Activated effector memory CD4-positive, alpha-beta T cell treated with Interleukin-2 at 50 U/mL for 16 hours (primary cell): ENCODE measurements around the gene FGD5.
A peak's percentile ranks its signal among the peaks of the same experiment; 100 is the strongest.
"Not testable (repeated sequence)": the region's sequence is repeated elsewhere in the genome, so short reads cannot be mapped to it uniquely, and the experiment has no call there.

Experiments used
- DNase-seq: peaks from one replicate; pipeline ENCODE4 v3.0.0-alpha.2; 2020

Gene FGD5

DNA sequence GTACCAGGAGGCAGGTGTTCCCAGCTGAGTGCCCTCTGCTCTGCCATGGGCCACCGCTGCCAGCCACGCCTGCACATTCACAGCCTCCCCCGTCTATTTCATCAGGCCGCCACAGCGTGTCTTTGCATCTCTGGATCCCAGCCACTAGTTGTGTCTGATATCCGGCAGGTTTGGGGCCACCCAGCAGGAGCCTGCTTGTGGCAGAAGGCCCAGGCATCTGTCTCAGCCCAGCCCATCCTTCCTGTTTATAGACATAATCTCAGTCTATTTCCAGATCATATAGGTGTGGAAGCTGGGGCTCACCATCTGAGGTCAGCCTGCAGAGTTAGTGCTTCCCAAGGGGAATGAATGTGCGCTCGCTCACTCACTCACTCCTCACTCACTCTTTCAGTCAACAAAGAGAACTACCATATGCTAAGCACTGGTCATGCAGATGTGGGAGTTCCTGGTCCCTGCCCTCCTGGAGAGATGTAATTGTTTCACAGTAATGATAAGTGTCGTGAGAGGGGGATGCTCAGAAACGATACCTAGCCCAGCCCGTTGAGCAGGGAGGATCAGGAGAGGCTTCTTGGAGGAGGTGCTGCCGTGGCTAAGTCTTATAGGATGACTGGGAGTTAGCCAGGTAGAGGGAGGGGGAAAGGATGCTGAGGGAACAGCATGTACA is 60.6 kb downstream of the FGD5 start:
- DNase-seq = peak; percentile 53

DNA sequence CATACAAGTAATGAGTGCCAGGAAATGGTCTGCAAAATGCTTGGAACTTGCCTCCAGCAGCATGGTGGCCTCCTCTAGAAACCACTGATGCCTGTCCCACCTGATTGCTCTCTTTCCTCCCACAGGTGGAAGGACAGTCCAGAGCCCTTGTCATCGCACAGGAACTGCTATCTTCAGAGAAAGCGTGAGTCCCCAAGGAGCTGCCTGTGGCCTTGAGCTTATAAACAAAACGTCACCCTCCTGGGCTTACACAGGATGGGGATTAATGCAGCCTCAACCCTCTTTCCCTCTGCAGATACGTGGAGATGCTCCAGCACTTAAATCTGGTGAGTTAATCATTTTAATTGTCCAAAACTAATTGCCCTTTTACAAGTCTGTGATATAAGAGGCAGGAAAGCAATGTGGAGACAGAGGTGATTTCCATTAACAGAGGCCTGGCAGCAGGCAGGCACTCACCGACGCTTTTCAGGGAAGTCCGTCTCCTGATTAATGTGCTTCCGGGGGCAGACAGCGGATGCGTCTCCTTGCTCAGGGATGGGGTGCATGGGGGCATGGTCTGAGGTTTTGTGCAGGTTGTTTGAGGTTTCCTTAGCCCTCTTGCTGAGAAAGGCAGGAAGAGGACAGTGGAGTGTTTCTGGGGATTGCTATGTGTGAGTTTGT is 61.8 kb downstream of the FGD5 start:
- no peak for DNase-seq

DNA sequence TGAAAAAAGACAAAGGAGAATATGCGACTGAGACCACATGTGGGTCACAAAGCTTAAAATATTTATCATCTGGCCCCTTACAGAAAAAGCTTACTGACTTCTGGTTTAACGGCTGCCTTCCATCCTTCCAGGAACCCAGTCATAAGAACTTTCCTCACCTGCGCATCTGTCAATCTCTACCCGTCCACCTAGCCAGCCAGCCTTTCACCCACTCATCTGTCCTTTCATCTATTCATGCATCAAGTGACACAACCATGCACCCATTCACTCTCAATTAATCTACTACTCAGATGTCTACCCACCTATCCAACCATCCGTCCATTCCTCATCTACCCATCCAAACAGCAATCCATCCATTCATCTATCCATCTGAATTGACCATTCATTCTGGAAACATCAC is 64.5 kb downstream of the FGD5 start:
- DNase-seq = no peak

- peak; percentile 47 for DNase-seq
Measured at GRCh38 chr3:14884665-14885064, 65.9 kb downstream of the FGD5 start.

GRCh38 chr3:14885307-14885706 is 66.5 kb downstream of the FGD5 start:
- peak; percentile 34 for DNase-seq

- no peak for DNase-seq
Measured at GRCh38 chr3:14886101-14886500, 67.3 kb downstream of the FGD5 start.

DNA sequence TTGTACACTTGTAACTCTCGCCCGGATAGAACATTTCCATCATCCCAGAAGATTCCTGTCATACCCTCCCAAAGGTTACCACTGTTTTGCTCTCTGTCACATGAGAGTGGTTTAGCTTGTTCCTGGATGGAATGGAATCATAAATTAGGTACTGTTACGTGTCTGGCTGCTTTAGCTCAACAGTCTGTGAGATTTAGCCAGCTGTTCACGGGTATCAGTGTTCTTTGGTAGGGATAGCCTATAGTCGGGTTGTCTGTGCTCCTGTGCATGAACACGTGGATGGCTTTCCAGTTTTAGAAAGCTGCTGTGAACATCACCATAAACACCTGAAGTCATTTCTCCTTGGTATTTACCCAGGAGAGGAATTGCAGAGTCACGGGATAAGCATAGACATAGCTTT is 70.4 kb downstream of the FGD5 start:
- DNase-seq = no peak

DNA sequence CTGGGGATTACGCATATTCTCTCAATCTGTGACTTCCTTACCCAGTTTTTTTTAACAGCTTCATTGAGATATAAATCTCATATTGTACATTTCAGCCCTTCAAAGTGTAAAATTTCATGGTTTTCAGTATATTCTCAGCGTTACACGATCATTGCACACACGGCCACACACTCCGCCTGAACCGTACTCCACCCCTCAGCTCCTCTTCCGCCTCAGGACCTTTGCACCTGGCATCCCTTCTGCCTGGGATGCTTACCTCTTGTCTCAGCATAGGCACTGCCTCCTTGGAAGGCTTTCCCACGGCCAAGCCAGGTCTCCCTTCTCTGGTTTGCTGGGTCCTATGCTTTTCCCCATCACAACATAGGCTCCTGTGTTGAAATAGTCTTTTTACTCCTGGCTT is 71.2 kb downstream of the FGD5 start:
- DNase-seq = no peak

- peak; percentile 22 for DNase-seq
Measured at GRCh38 chr3:14890476-14890875, 71.7 kb downstream of the FGD5 start.

DNA sequence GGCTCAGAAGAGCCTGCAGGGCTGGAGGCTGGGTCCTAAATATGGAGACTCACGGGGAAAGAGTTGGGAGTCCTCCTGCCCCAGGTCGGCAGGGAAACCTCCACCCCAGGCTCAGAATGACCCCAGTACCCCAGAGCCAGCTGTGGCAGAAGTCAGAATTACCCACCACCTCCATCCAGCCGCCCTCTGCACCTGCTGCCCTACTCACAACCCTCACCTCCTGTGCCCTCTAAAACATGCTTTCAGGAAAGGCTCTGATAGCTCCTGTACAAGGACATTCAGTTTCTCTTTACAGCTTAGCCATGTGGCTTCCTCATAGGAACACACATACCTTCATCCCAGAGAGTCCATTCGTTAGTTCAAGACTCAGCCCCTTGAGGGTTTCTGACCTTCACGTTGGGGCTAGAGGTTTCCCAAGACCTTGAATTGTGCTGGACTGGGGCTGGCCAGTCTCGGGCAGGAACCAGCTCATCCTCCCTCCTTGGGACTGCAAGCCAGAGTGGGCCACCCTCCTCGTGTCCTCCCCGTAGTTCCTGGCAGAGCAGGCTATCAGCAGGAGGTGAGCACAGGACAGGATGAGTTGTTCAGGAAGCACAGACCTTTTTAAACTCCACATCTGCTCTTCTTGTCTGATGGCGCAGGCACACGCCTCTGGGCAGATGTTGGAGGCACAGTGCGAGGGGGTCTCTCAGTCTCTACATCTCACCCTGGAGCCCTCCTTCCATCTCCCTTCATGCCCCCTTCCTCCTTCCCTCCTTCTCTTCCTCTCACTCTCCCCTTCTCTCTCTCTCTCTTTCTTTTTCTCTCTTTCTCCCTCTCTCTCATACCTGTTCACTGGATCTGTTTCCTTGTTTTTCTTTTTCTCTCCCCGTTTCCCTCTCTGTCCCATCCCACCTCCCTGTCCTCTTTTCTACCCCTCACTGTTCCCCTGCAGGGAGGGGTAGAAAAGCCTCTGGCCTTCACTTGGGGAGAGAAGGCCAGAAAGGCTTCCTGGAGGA is 72.7 kb downstream of the FGD5 start:
- DNase-seq = no peak

GRCh38 chr3:14892226-14892625 is 73.5 kb downstream of the FGD5 start:
- no peak for DNase-seq

DNA sequence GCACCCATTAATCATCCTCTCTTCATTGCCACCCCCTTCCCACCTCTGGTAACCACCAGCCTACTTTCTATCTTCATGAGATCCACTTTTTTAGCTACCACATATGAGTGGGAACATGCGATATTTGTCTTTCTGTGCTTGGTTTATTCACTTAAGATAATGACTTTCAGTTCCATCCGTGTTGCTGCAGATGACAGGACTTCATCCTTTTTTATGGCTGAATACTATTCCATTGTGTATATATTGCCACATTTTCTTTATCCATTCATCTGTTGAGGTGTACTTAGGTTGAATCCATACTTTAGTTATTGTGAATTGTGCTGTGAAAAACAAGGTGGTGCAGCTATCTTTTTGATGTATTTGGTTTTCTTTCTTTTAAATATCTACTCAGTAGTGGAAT is 75.3 kb downstream of the FGD5 start:
- no peak for DNase-seq

DNA sequence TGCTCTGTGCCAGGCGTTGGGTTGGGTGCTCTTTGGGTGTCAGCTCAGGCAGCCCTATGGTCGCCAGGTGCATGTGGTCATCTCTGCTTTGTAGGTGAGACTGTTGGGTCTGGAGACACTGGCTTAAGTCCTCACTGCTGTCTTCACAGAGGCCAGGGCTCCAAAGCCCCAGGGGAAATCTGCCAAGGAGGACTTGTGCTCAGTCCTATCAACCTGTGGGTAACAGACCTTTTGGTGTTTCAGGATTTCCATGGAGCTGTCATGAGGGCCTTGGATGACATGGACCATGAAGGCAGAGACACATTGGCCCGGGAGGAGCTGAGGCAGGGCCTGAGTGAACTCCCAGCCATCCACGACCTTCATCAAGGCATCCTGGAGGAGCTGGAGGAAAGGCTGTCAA is 78.5 kb downstream of the FGD5 start:
- DNase-seq = no peak

DNA sequence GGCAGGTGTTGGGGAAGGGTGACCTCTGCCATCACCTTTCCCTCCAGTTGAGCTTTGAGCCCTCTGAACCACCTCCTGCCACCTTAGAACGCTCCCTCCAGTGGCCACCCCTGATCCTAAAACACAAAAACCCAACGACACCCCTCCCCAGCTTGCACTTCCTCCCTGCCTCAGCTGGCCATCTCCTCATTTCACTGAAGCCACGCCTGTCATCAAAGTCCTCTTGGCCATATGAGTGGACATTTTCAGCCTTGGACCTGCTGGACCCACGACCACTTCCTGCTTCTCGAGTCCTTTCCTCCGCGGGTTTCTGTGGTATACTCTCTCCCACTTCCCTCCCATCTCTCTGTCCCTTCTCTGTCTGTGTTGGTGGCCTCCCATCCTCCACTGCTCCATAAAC is 80.2 kb downstream of the FGD5 start:
- DNase-seq = no peak

DNA sequence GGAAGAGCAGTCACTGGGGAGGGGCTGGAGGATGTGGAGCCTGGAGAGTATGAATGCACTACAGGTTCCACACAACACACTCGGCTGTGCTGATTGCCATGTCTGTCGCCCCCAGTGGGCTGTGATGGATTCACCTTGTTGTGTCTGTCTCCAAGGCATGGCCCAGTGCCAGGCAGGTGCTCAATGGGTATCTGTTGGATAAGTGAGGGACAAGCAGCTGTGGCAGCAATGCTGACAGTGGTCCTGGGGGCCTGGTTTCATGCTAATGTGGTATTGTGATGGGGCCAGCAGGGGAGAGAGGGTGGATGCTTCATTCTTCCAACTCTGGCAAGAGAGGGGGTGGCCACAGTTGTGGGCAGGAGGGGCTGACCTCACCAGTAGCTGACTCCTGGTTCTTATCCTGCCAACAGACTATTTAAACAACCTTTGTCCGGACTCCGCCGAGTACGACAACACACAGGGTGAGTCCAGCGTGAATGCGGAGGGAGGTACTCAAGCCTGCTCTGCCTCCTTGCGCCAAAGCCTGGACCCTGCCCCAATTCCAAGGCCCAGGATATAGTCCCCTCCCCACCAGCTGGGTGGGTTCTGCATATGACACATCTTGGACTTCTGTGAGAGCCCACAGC is 81.3 kb downstream of the FGD5 start:
- DNase-seq = no peak

GRCh38 chr3:14900881-14901873 is 82.4 kb downstream of the FGD5 start:
- DNase-seq = no peak

DNA sequence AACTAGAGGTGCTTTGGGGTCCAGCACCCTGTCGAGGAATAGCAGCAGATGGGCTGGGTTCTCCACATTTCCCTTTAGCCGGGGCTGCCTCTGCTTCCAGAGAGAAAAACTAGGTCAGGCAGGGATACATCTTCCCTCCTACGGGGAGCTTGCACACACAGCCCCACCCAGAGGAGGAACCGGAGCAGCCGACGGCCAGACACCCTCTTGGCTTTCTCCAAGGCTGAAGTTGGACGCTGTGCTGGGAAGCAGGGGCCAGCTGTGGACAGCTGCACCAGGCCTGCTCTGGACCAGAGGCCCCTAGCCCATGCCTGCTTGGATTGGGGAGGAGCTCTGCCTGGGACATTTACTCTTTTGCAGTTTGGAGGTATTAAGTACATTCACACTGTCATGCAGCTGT is 84.0 kb downstream of the FGD5 start:
- no peak for DNase-seq

DNA sequence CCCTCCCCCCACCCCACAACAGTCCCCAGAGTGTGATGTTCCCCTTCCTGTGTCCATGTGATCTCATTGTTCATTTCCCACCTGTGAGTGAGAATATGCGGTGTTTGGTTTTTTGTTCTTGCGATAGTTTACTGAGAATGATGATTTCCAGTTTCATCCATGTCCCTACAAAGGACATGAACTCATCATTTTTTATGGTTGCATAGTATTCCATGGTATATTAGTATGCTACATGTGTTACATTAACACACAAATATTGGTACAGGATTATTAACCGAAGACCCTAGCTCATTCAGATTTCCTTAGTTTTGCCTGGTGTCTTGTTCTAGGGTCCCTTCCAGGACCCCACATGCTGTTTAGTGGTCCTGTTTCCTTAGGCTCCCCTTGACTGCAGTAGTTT is 84.7 kb downstream of the FGD5 start:
- not testable (repeated sequence) for DNase-seq

DNA sequence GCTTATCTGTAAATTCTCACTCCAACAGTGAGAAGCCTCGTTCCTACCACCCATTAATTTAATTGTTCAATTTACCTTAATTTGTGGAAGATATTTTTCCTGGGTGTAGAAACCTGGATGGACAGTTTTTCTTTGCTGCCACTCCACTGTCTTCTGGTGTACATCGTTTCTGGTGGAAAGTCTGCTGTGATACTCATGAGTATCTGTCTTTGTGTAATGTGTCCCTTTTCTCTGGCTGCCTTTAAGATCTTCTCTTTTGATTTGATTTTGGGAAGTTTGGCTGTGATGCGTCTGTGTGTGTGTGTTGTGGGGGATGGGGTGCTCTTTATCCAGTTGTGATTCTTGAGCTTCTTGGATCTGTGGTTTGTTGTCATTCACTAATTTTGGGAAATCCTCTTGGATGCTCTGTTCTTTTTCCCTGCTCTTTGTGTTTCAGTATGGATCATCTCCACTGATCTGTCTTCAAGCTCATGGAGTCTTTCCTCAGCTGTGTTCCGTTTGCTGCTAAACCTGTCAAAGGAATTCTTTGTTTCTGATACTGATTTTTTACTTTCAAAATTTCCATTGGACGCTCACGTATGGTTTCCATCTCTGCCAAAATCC is 86.4 kb downstream of the FGD5 start:
- DNase-seq = no peak

DNA sequence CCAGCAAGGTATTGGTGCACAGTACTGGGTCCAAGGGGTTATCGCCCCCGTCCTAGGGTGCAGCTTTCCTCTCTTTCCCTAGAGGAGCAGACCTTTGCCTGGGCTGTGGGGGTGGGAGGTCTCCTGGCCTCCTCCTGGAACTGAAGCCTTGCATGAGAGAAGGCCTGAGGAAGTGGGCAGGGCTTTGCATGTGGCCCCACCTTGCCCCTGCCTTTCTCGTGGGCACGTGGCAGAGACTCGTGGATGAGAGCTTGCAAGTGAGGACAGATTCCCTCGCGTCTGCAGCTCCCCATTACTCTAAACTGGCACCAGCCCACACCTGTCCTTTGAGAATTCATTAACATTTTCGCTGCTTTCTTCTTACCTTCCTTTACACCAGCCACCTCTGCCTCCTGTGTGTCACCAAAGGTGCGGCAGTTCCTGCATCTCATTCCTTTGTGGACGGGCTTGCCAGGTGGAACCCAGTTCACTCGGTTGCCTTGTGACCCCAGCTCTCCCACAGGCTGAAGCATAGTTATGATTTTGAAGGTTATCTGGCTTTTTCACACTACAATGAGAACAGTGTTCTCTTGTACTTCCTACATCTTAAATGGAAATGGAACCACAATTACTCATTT is 87.7 kb downstream of the FGD5 start:
- no peak for DNase-seq
